GM21576 (cell line): ENCODE results near the gene CCR6.

Experiments
- ATAC-seq: cut with Tn5 transposase; IDR thresholded peaks from one replicate; pipeline ENCODE4 v1.9.1; 2021; ENCODE audit warnings: mild to moderate bottlenecking, moderate library complexity; ENCODE audit not compliant: unreplicated experiment

CCR6 gene

DNA sequence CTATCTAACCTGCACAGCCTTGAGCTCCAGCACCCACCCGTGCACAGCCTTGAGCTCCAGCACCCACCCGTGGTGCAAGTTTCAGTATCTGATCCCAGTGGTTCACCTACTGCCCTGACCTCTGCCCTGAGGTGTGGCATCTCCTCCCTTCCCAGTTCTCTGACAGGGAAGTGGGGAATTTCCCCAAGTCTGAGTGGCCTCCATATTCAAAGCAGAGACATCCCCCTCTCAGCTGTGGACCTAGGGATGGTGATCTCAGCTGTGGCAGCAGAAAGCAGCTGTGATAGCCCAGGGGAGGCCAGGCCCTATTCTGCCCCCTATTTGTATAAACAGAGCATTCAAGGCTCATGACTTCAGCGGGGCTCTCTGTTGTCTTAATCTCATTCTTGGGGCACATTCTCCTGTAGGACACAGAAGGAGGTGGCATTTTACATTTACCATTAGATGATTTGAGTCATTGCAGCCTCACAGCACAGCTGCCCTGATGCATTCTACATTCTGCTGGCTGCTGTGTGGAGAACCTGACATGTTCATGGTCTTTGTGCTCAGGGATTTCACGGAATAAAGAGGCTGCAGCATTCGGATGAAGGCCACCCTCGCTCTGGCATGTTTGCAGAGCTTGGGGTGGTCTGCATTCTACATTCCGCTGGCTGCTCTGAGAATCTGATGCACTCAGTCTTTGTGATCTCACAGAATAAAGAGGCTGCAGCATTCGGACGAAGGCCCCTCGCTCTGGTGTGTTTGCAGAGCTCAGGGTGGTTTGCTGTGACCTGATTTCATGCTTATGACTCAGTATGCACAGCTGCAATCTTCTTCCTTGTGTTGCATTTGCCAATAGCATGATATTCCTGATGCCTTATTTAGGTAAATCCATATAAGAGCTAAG, 17.9 kb downstream of the CCR6 start:
- ATAC-seq, result no peak

GRCh38 chr6:167141667-167142432, 19.0 kb downstream of the CCR6 start:
- peak; percentile 74 for ATAC-seq

DNA sequence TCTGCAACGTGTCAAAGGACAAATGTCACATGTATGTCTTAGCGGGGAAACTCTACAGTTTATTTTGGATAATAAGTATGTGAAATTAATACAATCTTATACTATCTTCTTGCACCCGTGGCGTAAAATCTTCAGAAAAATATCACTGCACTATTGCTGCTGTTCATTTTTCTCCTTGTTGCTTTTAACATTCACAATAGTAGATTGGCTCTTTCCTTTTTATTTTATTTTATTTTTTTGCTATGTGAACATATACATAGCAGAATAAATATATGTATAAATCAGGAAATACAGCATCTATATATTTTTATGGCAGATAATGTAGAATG, 19.5 kb downstream of the CCR6 start:
- ATAC-seq, result no peak

- no peak for ATAC-seq
These were observed 20.1 kb downstream of the CCR6 start for GRCh38 chr6:167143041-167143440.

DNA sequence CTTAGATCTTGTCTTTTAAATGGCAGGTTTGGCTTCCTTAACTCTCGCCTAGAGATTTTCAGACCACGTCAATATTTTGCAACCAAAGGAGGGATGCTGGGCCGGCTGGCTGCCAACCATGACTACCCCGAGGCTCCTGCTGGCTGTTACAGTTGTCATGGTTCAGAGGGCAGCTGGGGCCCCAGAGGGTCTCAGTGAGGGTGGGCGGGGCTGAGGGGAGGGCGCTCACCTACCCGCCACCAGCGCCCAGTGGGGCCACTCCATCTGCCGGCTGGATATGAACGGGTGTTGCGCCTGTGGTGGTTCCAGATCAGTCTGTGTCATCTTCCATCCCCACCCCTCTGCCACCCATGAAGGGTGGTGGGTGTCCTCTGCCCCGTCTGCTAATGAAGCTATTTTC, 22.6 kb downstream of the CCR6 start:
- no peak for ATAC-seq

DNA sequence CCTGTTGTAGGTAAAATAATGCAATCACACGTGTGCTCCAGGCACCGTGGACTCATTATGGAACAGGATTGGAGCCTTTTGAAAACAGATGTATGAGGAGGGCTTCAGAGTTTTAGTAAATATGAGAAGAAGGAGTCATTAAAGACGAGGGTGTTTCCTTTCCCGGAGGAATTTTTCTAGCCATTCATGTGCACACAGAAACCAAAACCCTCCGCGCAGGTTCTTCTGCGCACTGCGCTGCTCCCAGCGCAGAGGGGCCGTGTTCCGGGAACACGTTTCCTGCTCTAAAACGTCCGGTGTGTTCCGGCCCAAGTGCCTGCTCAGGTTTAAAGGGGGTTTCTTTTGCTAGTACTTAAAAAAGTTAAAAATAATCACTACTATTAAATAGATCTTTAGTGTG, 23.2 kb downstream of the CCR6 start:
- no peak for ATAC-seq

DNA sequence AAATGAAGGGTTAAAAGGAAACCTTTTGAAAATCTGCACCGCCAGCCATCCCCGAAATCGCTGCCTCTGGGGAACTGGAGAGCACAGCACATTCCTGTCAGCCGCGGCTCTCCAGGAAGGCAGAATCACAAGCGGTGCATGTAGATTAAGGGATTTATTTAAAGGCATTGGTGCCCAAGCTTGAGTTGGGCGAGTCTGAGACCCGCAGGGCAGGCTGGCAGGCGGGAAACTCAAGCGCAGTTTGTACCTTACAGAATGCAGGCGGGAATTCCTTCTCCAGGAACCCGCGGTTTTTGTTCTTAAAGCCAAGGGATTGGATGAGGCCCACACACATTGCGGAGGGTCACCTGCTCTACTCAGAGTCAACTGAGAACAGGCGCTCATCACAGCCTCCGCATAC, 24.1 kb downstream of the CCR6 start:
- ATAC-seq, result no peak

DNA sequence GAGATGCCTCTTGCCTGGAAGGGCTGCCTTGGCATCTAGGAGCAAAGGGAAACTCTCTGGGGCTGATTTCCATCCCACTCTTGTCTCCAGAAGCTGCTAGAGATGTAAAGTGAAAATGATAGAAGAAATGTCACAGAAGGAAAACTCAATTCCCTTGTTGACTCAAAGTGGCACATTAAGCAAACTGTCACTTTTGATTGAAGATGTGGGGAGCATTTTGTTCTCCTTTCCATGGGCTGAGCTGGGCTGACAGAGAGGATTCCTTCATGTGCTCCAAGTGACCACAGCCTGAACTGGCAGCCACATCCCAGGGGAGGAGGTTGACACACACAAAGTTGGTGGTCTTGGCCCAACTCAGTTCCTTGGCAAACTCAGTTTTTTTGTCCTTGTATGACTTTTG, 25.1 kb downstream of the CCR6 start:
- ATAC-seq, result no peak

- ATAC-seq, result no peak
These were observed 26.1 kb downstream of the CCR6 start for GRCh38 chr6:167148997-167149396.

- peak; percentile 61 for ATAC-seq
These were observed 28.1 kb downstream of the CCR6 start for GRCh38 chr6:167150941-167151549.

DNA sequence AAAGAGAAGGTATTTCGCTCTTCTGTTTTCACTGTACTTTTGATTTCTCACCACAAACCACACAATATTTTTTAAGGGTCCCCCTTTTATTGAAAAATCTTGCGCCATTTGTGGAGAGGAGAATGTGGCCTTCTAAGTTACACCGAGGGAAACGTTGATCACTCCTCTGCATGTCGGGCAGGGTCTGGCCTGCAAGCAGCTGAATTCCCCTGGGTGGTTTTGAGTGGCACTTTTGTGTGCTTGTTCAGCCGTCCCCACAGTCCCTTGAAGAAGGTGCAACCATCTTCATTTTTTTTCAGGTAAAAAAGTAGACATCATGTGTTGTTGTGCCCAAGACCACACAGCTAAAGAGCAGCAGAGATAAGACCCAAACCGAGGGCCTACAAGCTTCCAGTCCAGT, 28.8 kb downstream of the CCR6 start:
- no peak for ATAC-seq

- ATAC-seq, result peak; percentile 48
These were observed 30.0 kb downstream of the CCR6 start for GRCh38 chr6:167152862-167153261.

- peak; percentile 48 for ATAC-seq
These were observed 30.6 kb downstream of the CCR6 start for GRCh38 chr6:167153521-167153959.

GRCh38 chr6:167154291-167154690, 31.4 kb downstream of the CCR6 start:
- no peak for ATAC-seq

- ATAC-seq, result no peak
These were observed 32.0 kb downstream of the CCR6 start for GRCh38 chr6:167154895-167155294.

DNA sequence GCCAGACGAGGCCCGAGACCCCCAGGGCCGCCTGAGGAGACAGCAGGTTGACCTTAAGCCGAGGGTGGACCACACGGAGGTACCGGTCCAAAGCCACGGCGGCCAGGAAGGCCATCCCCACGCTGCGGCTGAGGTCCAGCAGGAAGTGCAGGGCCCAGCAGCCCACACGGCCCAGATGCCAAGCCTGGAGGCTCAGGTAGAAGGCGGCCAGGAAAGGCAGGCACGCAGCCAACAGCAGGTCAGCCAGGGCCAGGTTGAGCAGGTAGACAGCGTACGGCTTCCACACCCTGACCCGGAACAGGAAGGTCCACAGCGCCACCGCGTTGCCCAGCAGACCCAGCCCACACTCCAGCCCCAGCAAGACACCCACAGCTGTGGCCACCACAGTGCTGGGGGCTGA, 34.5 kb downstream of the CCR6 start:
- no peak for ATAC-seq

DNA sequence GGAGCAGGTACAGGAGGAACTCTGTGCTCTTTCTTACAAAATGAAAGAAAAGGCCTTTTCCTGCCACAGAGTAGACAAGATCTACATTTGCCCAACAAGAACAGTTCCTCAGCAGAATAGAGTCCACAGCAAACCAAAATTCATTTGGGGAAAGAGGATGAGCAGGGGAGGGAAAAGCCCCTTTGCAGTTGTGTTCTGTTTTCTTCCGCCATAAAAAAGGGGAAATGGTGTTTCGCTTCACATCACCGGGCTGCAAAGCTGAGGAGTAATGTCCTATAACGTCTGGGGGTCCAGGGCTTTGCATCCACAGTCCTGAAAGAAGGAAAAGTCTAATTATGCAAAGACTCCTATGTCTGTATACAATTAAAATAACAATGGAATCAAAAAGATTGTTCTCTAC, 35.0 kb downstream of the CCR6 start, which contains the start of gene GPR31:
GPR31 (minus strand) TSS at position 118 of the 400 bp plus-strand sequence. CDS start 149 bp downstream, outside the sequence.
- ATAC-seq, result no peak

GRCh38 chr6:167161851-167162467, 39.1 kb downstream of the CCR6 start:
- no peak for ATAC-seq

DNA sequence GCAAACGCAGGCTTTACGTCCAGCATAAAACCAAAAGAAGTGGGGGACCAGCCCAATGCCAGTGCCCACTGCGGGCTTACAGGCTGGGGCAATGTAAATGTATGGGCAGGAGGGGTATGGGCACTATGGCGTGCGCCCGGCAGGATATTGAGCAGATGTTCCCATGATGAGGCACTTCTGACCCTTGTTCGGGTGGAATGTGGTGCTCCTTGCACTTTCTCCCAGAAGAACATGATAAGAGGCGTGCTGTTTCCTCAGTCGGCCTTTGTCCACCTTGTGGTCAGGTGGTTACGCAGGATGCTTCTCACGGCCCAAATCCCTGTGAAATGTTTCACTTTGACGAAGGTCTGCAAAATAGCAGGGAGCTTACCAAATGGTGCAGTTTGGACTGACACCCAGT, 39.7 kb downstream of the CCR6 start:
- no peak for ATAC-seq

DNA sequence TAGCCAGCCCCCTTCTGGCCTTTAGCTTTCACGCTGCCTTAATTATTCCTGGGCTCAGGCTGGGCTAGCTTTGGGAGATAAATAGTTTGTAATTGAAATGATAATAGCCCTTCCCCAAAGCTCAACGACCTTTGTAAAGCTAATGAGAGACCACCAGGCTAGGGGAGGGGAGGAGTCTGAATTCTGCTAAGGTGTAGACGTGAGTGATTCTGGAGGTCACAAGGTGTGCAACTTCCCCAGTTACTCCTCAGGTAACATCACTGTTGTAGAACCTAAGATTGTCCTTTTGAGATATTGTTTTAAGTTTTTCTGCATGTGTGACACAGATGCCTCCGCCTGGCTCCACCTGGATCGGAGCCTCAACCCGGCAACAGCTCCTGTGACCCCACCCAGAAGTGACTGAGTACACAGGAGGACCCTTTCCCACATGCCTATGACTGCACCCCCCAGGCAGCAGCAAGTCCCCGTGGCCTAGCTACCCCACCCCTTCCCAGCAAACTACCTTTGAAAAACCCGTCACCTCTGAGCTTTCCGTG, 40.6 kb downstream of the CCR6 start:
- ATAC-seq, result no peak

- no peak for ATAC-seq
These were observed 41.4 kb downstream of the CCR6 start for GRCh38 chr6:167164261-167164660.
